GM13976 (cell line): ENCODE results near the gene ERF.

Source experiments
- DNase-seq: peaks from one replicate; pipeline ENCODE4 v3.0.0; 2012; ENCODE audit warnings: low spot score
- CTCF ChIP-seq: IDR thresholded peaks from 2 replicates; pipeline ENCODE4 v1.5.1; 2012; ENCODE audit warnings: borderline replicate concordance, mild to moderate bottlenecking; ENCODE audit not compliant: insufficient read depth; ENCODE audit errors: extremely low read depth, missing control alignments, control extremely low read depth
- in situ Hi-C: fragments of 300-500 bp; cut with MboI; formaldehyde crosslinking; loops from one replicate; pipeline ENCODE4 v1.12.0; 2022; ENCODE audit warnings: low sequenced_read_pairs, mixed read lengths, inconsistent platforms; ENCODE audit not compliant: unreplicated experiment

ERF gene

GRCh38 chr19:42254089-42254849 lies 659 bp downstream of the ERF start:
- in situ Hi-C loops, result no loop called here
- DNase-seq, result peak; percentile 68

GRCh38 chr19:42253245-42254088 lies 1.5 kb downstream of the ERF start:
- peak; percentile 77 for DNase-seq
- TF ChIP-seq CTCF, result no peak
- in situ Hi-C loops, result no loop called here

More at GRCh38 chr19:42254089-42254849, 659 bp downstream of the ERF start:
- TF ChIP-seq CTCF, result no peak

- TF ChIP-seq CTCF, result no peak
- in situ Hi-C loops, result no loop called here
- DNase-seq, result no peak
These were observed 2.3 kb downstream of the ERF start for GRCh38 chr19:42252365-42253244.

- DNase-seq, result no peak
- no peak for TF ChIP-seq CTCF
- in situ Hi-C loops, result no loop called here
These were observed 3.2 kb downstream of the ERF start for GRCh38 chr19:42251572-42252358.

- DNase-seq, result no peak
- no peak for TF ChIP-seq CTCF
- in situ Hi-C loops, result no loop called here
These were observed 4.0 kb downstream of the ERF start for GRCh38 chr19:42250666-42251531.
